Keratinocyte (primary cell): ENCODE results near the gene DHX35.

Source experiments
- EZH2 ChIP-seq: IDR thresholded peaks from one replicate; pipeline ENCODE4 v1.6.1; 2012; ENCODE audit warnings: inconsistent platforms, mild to moderate bottlenecking, low read length, moderate library complexity
- TF ChIP-seq, protein P1 (sequence below), 3 experiments: IDR thresholded peaks in 1 of 3; conservative IDR thresholded peaks in 1 of 3; optimal IDR thresholded peaks in 1 of 3; 2 replicates in 2 of 3; 3 replicates in 1 of 3; pipeline versions ENCODE3 to v1.5.1; 2011; ENCODE audit warnings: low read length in 3 of 3, mild to moderate bottlenecking in 3 of 3, moderate library complexity in 2 of 3, control low read depth in 1 of 3, inconsistent platforms in 1 of 3; ENCODE audit not compliant: insufficient read depth in 2 of 3; ENCODE audit errors: extremely low read depth in 1 of 3

DNA sequence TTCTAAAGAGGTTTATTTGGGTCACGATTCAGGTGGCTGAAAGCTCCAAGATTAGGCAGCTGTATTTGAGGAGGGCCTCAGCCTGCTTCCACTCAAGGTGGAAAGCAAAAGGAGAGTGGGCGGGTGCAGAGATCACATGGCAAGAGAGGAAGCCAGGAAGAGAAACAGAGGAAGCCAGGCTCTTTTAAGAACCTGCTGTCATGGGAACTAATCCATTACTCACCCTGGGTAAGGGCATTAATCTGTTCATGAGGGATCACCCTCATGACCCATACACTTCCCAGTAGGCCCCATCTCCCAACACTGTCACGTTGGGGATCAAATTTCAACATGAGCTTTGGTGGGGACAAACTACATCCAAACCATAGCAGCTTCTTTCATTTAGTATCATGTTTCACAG, 53.9 kb downstream of the DHX35 start:
- TF ChIP-seq, protein P1, sequence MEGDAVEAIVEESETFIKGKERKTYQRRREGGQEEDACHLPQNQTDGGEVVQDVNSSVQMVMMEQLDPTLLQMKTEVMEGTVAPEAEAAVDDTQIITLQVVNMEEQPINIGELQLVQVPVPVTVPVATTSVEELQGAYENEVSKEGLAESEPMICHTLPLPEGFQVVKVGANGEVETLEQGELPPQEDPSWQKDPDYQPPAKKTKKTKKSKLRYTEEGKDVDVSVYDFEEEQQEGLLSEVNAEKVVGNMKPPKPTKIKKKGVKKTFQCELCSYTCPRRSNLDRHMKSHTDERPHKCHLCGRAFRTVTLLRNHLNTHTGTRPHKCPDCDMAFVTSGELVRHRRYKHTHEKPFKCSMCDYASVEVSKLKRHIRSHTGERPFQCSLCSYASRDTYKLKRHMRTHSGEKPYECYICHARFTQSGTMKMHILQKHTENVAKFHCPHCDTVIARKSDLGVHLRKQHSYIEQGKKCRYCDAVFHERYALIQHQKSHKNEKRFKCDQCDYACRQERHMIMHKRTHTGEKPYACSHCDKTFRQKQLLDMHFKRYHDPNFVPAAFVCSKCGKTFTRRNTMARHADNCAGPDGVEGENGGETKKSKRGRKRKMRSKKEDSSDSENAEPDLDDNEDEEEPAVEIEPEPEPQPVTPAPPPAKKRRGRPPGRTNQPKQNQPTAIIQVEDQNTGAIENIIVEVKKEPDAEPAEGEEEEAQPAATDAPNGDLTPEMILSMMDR (optimal IDR thresholded peaks at IDR 0.05 in 1 of 3, IDR thresholded peaks at IDR 0.05 in 1 of 3, conservative IDR thresholded peaks at IDR 0.05 in 1 of 3; ENCODE audit: extremely low read depth in 1 of 3, insufficient read depth in 2 of 3, low read length in 3 of 3): no peak
- no peak for TF ChIP-seq EZH2
